A172 (cell line): Measurements from ENCODE around the gene LAMTOR1. TPM values are rescaled to one million over a fixed set of nuclear protein-coding genes. Genes with fewer than 3 reads are reported as not detected.
A peak's percentile ranks its signal among the peaks of the same experiment; 100 is the strongest.

Experiments used
- DNase-seq: peaks from one replicate; pipeline ENCODE4 v3.0.0-alpha.2; 2015; ENCODE audit warnings: low spot score
- total RNA-seq: library from RNA; depleted of rRNA; stranded (reverse); fragments of >200 nt; shearing (Covaris generic); gene quantifications from 2 replicates; pipeline ENCODE4 v1.2.3, GENCODE V29; 2014

Gene LAMTOR1
- total RNA-seq, 1 experiment from 2014 or later: 168 TPM

DNA sequence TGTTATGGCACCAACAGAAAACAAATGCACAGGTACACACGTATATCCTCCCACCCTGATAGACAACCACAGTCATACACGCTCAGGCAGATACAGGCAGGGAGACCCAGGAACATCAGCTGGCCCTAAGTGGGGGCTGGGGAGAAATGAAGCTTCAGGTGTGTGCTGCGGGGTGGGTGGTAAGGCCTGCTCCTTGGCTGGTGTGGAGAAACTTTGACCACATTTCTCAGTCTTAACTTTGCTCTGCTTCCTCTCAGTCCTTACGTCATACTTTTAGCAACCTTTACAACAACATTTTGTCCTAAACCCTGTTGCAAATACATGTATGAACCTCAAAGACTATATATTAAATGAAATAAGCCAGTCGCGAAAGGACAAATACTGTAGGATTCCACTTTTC lies 16.1 kb upstream of the LAMTOR1 start:
- DNase-seq: no peak

DNA sequence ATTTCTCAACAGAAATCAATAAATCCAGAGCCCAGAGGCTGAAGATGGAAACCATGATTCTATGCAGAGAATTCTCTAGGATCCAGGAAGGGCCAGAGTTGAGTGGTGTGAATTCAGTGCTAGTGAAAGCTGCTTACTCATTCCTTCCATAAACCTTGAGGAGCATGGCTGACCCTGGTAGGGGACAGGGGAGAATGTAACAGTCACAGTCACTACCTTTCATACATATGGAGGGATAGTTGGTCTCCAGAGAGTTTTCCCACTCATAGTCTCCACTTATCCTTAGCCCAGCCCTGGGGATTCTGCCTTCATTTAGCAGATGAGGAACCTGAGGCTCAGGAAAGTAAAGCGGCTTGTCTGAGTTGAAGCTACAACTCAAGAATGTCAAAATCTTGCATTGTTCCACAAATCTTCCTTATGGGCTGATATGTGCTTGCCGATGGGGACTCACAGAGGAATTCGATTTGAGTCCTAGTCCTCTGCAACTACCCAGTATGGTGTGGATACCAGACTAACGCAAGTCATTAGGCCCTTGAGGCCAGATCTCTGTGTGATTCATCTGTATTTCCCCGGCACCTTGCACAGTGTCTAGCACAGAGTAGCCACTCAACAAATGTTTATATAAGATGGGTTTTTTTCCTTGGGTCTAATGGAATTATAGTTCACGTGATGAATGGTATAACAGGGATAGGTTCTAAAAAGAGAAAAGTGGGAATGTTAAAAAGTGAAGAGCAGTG lies 13.1 kb upstream of the LAMTOR1 start:
- DNase-seq: no peak

DNA sequence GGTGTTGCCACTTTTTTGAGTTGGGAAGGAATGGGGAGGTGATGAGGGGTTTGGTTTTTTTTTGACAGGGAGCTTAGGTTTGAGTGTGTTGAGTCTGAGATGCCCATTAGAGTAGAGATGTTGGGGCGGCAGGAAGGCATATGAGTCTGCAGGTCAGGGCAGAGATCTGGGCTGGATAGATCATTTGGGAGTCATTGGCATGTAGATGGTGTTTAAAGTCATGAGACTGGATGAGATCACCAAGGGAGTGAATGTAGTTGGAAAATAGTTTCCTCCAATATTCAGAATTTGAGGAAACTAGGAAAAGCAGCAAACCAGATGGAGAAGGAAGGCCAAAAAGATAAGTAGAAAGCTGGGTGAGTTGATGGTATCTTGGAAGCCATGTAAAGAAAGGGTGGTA lies 11.5 kb upstream of the LAMTOR1 start:
- DNase-seq: no peak

GRCh38 chr11:72112978-72113808 lies 10.1 kb upstream of the LAMTOR1 start:
- DNase-seq: peak; percentile 26

DNA sequence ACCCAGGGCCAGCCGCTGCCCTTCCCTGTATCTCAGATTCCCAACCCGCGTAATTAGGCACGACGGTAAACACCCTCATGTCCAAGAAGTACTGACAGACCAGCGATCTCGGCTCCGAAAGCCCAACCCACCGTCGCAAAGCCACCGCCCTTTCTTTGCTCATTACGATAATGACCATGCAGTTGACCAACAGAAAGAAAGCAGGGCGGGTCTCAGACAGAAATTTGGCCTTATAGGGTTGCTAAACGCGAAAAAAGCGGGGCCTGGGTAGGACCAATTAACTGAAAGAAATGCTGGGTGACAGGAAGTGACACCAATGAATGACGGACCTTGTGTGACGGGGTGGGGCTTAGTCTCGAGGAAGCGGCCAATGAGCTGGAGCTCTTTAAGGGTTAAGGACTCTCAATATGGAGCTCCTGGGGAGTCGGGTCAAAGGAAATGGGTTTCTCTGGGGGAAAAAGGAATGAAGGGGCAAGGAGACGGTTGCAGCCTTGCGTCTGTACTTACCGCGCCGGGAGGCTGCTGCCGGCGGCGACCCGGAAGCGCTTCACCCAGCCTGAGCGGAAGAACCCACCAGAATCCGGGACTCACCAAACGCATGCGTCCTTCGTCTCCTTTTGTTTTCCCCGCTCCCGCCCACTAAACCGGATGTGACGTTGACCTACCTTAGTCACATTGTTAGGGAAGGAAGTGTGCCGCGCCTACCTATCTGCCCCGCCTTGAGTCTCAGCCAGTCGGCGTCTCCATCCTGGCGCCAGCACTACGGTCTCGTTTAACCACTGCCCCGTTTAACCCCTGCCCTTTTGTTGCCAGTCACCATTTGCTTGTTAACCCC lies 9.3 kb upstream of the LAMTOR1 start, which contains the start of gene ANAPC15:
Gene ANAPC15 (minus strand): TSS at position 553 of the 835 bp plus-strand sequence. CDS start 1,419 bp downstream, outside the sequence.
- DNase-seq: peak; percentile 100

GRCh38 chr11:72111300-72112142 lies 8.4 kb upstream of the LAMTOR1 start:
- no peak for DNase-seq

DNA sequence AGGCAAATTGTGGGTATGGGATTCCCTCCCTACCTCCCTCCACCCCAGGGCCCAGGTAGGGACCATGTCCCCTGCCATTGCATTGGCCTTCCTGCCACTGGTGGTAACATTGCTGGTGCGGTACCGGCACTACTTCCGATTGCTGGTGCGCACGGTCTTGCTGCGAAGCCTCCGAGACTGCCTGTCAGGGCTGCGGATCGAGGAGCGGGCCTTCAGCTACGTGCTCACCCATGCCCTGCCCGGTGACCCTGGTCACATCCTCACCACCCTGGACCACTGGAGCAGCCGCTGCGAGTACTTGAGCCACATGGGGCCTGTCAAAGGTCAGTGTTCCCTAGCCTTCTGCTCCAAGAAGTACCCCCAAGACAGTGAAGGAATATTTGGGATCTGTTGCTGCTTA lies 2.8 kb upstream of the LAMTOR1 start, which contains the start of gene TOMT:
Gene TOMT (plus strand): TSS at position 37 of the 400 bp plus-strand sequence. CDS start 28 bp downstream, at position 65.
- no peak for DNase-seq

GRCh38 chr11:72103754-72104167 lies 664 bp upstream of the LAMTOR1 start:
- no peak for DNase-seq

- no peak for DNase-seq
Observed at GRCh38 chr11:72102631-72102945, 509 bp downstream of the LAMTOR1 start.

GRCh38 chr11:72102162-72102561 lies 935 bp downstream of the LAMTOR1 start:
- no peak for DNase-seq

GRCh38 chr11:72100462-72100861 lies 2.6 kb downstream of the LAMTOR1 start:
- DNase-seq: no peak

- DNase-seq: no peak
Observed at GRCh38 chr11:72100009-72100408, 3.1 kb downstream of the LAMTOR1 start.

DNA sequence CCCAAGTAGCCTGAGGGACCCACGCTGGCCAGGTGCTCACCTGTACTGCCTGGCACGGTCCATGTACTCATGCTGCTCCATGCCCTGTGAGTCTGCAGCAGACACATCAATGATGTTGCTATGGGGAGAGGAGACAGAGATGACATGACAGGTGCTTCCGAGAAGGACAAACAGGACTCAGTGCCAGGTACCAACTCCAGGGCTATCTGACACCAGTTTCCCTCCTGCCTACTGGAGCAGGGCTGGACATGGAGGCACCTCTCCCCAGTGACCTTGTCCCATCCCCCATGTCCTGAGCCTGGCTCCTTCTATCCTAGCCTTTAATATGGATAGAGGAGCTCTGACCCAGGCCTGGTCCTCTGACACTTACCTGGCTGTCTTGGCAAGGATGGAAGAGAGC lies 4.4 kb downstream of the LAMTOR1 start:
- no peak for DNase-seq

- peak; percentile 55 for DNase-seq
Observed at GRCh38 chr11:72091292-72091691, 11.8 kb downstream of the LAMTOR1 start.

DNA sequence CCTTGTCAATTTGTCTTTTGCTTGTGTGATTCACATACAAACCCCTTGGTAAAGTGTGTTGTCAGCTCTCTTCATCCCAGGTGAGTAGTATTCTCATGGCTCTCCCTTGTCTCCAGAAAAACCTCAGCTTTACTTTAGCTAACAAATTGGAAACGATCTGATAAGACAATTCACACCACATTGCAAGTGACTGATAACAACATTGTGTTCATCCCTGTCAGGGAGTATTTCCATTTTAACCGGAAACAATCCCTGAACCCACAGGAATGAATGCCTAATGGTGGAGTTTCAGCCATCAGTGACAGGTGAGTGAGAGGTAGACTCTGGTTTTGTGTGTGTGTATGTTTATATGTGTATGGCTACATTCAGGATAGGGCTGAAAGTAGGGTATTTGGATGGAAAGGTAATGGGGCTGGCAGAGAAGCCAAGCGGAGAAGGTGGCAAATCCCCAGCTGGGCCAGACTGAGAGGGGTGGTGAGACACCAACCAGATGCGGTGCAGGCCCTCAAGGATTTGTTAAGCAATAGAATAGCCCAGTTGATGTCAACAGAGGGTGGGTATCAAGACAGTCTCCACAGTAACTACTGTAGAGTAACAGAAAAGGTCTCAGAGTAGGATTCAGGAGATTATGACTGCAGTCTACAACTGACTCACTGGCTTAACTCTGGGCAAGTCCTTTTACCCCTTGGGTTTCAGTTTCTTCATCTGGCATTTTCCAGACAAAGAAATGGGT lies 14.9 kb downstream of the LAMTOR1 start:
- DNase-seq: no peak

DNA sequence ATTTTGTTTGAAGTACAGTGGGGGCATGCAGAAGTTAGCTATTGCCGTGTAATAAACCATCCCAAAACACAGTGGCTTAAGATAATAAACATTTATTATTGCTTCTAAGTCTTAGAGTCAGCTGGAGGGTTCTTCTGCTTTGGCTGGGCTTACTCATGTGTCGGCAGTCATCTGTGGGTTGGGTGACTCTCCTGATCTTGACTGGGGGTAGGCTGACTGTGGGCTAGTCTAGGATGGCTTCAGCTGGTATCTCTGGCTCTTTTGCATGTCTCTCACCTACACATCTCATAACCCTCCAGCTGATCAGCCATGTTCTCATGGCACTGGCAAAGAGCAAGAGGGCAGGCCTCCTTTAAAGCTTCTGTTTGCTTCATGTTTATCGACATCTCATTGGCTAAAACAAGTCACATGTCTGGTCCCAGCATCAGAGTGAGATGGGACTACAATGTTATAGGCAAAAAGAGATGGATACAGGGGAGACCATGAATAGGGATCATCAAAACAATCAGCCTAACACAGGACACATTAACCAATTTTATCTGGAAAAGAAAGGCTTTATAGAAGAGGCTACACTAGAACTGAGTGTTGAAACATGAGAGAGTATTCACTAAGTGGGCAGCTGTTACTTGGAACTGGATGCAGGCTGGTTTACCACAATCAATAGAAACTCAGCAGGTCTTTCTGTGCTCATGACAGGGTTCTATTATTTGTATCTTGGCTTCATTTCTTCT lies 17.3 kb downstream of the LAMTOR1 start:
- no peak for DNase-seq

- no peak for DNase-seq
Observed at GRCh38 chr11:72084965-72085364, 18.1 kb downstream of the LAMTOR1 start.

DNA sequence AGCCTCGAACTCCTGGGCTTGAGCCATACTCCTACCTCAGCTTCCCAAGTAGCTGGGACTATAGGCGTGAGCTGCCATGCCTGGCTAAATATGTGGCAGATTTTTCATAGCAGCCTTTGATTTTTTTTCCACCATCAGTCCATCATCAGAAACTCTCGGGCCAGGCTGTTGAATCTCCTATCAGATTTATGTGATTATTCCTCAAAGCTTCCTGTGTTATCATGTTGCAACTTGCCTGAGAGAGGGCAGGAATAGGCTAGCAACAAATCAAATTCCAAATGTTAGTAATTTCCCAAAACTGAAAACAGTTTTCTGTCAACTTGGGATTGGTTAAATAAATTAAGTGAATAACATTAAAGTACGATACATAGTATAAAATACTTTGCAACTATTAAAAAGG lies 19.0 kb downstream of the LAMTOR1 start:
- DNase-seq: no peak

DNA sequence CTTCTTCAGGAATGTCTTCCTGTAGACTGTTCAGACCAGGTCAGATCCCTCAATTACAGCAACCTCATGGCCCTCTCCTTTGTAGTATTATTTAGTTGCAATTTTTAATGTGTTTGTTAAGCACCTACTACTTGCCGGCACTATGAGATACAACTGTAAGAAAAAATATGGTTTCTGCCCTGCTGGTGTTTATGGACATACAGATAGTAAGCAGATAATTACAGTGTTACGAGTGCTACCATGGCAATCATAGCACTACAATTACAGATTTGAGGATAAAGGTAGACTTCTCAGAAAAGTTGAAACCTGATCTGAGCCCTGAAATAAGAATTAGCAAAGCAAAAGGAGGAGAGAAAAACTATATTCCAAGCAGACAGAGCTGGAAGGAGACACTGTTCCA lies 19.7 kb downstream of the LAMTOR1 start:
- no peak for DNase-seq
